HG02623 (cell line): ENCODE data around the gene PLXNA4.

ENCODE experiments used
- ATAC-seq: cut with Tn5 transposase; IDR thresholded peaks from one replicate; pipeline ENCODE4 v1.9.1; 2021; ENCODE audit warnings: moderate library complexity; ENCODE audit not compliant: unreplicated experiment

The PLXNA4 gene

GRCh38 chr7:132161533-132161915 lies 414.7 kb downstream of the PLXNA4 start:
- ATAC-seq = no peak

- no peak for ATAC-seq
Measured at GRCh38 chr7:132160611-132161532, 415.4 kb downstream of the PLXNA4 start.

DNA sequence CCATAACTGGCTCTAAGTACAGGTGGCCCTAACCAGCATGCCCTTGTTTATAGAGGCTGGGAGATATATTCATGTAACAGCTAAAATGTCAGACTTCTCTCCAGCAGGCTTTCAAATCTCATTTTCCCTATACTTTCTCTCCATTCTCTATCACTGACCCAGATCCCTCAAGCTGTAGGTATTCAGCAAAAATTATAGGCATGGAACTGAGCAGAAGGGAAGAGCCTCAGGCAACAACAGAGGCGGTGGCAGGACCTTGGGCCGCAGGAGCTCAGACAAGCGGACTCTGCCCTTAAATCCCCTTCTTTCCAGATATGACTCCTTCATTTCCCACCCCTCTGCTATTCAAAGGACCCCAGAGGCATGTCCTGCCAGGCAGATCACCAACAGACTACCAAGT lies 417.4 kb downstream of the PLXNA4 start:
- ATAC-seq = no peak

GRCh38 chr7:132158166-132158565 lies 418.1 kb downstream of the PLXNA4 start:
- no peak for ATAC-seq

GRCh38 chr7:132155715-132156114 lies 420.6 kb downstream of the PLXNA4 start:
- ATAC-seq = no peak

GRCh38 chr7:132154695-132155471 lies 421.4 kb downstream of the PLXNA4 start:
- ATAC-seq = no peak

- ATAC-seq = no peak
Measured at GRCh38 chr7:132154248-132154647, 422.0 kb downstream of the PLXNA4 start.

DNA sequence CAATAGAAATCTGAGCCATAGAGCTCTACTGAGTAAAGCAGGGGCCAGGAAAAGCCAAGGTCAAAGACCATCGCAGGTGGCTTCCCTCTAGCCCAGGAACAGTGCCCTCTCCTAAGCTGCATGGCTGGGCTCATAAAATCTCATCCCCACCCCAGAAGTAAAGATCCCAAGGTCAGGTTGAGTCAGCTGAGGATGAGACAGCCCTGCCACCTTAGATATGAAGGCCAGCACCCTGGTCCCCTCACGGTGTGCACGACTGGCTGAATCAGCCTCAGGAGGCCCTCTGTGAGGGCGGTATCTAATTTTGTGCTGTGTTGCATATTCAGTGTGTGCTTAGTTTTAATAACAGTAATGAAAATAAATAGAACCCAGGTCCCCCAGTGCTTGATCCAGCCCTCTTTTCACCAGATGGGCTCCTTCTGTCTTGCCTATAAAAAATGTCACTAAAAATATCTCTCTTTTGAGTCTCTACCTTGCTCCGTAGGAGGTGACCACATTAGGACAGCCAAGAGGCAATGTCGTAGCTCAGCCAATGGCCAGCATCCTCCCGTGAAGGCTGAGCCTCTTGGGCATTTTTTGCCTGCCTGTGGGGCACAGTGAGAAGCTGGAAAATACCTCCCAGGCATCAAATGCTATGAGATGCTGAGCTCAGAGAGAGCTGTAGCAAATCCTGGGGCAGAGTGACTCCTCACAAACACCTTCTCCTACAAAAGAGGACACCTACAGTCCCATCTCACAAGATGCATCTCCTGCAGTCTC lies 424.0 kb downstream of the PLXNA4 start:
- no peak for ATAC-seq

DNA sequence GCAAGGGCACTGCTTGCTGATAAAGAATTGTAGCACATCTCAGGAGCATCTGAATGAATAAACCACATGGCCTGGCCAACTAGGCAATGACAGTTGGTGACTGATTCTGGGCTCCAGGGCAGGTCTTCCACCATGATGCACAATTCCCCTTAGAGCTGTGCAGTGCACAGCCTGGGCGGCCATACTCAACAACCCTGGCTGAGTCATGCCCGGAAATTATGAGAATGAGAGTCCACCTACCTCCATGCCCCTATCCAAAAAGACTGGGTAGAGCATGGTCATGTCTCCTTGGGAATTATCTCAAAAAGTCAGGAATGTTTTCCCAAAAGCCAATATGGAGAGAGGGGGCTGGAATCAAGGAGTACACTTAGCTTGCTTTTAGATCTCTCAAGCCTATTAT lies 425.6 kb downstream of the PLXNA4 start:
- ATAC-seq = no peak

DNA sequence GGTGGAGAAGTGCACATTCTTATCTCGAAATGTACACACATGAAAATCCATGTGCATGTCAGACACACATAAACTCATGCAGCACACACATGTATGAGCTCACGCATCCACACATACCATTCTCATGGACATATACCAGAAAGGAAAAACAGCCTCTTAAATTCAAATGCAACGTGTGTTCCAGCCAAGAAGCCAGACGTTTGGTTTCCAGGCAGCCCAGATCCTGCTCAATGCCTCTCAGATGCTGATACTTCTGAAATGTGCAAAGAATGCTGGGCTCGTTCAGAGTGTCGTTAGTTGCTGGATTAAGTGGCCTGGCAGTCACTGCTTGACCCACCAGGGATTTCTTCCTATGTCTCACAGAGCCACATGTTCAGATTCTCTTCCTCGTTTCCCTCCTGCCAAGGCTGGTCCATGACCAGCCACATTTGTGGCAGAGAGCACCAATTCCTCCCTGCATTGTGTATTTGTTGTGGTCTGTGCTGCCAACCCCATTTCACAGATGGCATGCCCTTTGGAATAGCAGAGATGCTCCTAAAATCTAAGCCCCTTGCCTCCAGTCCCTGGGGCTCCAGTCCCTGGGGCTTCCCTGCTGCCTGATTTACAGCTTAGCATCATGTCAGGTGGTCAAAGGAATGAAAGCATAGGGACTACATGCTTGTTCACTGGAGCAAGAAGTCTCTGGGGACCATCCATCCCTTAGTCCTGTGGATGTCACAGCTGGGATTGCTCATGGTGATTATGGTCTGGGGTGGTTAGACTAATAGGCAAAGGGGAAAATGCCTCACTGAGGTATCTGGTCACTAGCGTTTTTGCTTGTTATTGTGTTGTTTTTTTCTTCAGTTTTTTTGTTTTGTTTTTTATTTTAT lies 426.6 kb downstream of the PLXNA4 start:
- no peak for ATAC-seq

- no peak for ATAC-seq
Measured at GRCh38 chr7:132148876-132149275, 427.4 kb downstream of the PLXNA4 start.

DNA sequence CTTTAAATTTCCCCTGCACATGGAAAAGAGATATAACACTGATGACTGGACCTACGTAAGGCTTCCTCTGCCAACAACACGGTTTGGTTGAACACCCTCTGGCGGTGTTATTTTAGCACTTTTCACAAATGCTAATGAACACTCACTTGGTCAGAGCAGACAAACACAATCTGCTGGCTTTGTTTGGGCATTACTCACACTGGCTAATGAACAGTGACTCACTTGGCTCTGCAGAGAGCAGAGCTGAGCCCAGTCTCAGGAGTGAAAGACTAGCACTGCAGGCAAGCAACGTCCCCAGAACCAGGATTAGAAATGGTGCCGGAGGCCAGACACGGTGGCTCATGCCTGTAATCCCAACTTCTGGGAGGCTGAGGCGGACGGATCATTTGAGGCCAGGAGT lies 430.8 kb downstream of the PLXNA4 start:
- ATAC-seq = no peak

GRCh38 chr7:132145063-132145462 lies 431.2 kb downstream of the PLXNA4 start:
- ATAC-seq = no peak

- no peak for ATAC-seq
Measured at GRCh38 chr7:132142006-132142405, 434.3 kb downstream of the PLXNA4 start.

DNA sequence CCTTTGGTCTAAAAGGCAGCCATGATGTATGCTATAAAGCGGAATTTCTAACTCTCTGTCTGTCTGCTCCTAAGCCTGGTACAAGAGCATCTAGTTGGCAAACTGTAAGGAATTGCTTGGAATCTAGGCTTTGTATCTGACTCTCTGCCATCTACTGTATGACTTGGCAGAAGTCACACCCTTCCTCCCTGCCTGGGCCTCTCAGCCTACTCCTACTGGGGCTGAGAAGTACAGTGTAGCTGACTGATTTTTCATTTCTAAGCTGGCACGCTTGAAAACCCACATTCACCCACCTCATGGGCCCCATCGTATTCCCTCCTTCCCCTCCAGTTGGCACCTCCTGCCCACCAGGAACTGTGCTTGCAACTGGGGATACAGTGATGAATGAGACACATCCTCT lies 435.2 kb downstream of the PLXNA4 start:
- no peak for ATAC-seq

GRCh38 chr7:132140341-132140740 lies 435.9 kb downstream of the PLXNA4 start:
- ATAC-seq = no peak

- no peak for ATAC-seq
Measured at GRCh38 chr7:132138817-132139216, 437.5 kb downstream of the PLXNA4 start.

GRCh38 chr7:132137681-132138080 lies 438.6 kb downstream of the PLXNA4 start:
- no peak for ATAC-seq

GRCh38 chr7:132135746-132136385 lies 440.4 kb downstream of the PLXNA4 start:
- ATAC-seq = no peak
